BE2C (cell line): ENCODE data around the gene A3GALT2.

Experiments used
- DNase-seq: peaks from one replicate; pipeline ENCODE4 v3.0.0-alpha.2; 2020
- H3K27me3 ChIP-seq: fragments of 250-450 bp; sonication (Bioruptor Pico); 2 replicates; pipeline ENCODE4 v1.5.1; 2020; ENCODE audit warnings: mild to moderate bottlenecking
- H3K36me3 ChIP-seq: fragments of 250-450 bp; sonication (Bioruptor Pico); 2 replicates; pipeline ENCODE4 v1.5.1; 2020; ENCODE audit warnings: mild to moderate bottlenecking
- H3K4me1 ChIP-seq: fragments of 250-450 bp; sonication (Bioruptor Pico); 2 replicates; pipeline ENCODE4 v1.5.1; 2020
- H3K4me3 ChIP-seq: 2 replicates; pipeline ENCODE4 v1.5.1; 2011; ENCODE audit warnings: low read depth, low read length
- H3K9me3 ChIP-seq: fragments of 250-450 bp; sonication (Bioruptor Pico); 2 replicates; pipeline ENCODE4 v1.5.1; 2020
- CTCF ChIP-seq: IDR thresholded peaks from 2 replicates; pipeline ENCODE4 v1.5.1; 2012; ENCODE audit warnings: mild to moderate bottlenecking, low read depth, low read length

A3GALT2 gene

GRCh38 chr1:33260439-33260838 lies 60.5 kb downstream of the A3GALT2 start:
- Histone ChIP-seq H3K27me3 (no peaks in the 10 kb centered on the region), H3K4me1 (no peaks in the 10 kb centered on the region; the same call in 1 of the 2 replicates), H3K9me3 (no peaks in the 10 kb centered on the region), H3K36me3 (no peaks in the 10 kb centered on the region), H3K4me3 (no peak overlapping the region)
- DNase-seq = no peak
- no peak for TF ChIP-seq CTCF

- no peak overlapping the region for H3K4me3 ChIP-seq
- TF ChIP-seq CTCF = no peak
- H3K4me1 ChIP-seq = no peaks in the 10 kb centered on the region; the same call in 1 of the 2 replicates
- H3K9me3 ChIP-seq = no peaks in the 10 kb centered on the region
- no peaks in the 10 kb centered on the region for H3K36me3 ChIP-seq
- no peaks in the 10 kb centered on the region for H3K27me3 ChIP-seq
- no peak for DNase-seq
Measured at GRCh38 chr1:33259879-33260278, 61.0 kb downstream of the A3GALT2 start.

- H3K4me3 ChIP-seq = no peak overlapping the region
- H3K9me3 ChIP-seq = no peaks in the 10 kb centered on the region
- no peak for DNase-seq
- TF ChIP-seq CTCF = no peak
- H3K36me3 ChIP-seq = no peaks in the 10 kb centered on the region
- H3K4me1 ChIP-seq = no peaks in the 10 kb centered on the region; the same call in 1 of the 2 replicates
- no peaks in the 10 kb centered on the region for H3K27me3 ChIP-seq
Measured at GRCh38 chr1:33258788-33259274, 62.1 kb downstream of the A3GALT2 start.

- no peak for DNase-seq
- no peak for TF ChIP-seq CTCF
- Histone ChIP-seq H3K9me3 (no peaks in the 10 kb centered on the region), H3K36me3 (no peaks in the 10 kb centered on the region), H3K4me3 (peak overlapping the region; percentile 72), H3K4me1 (no peaks in the 10 kb centered on the region; the same call in 1 of the 2 replicates), H3K27me3 (no peaks in the 10 kb centered on the region)
Measured at GRCh38 chr1:33257772-33258712, 62.9 kb downstream of the A3GALT2 start.

GRCh38 chr1:33257207-33257771 lies 63.6 kb downstream of the A3GALT2 start:
- DNase-seq = no peak
- no peaks in the 10 kb centered on the region for H3K27me3 ChIP-seq
- H3K4me3 ChIP-seq = peak overlapping the region; percentile 72
- no peak for TF ChIP-seq CTCF
- H3K9me3 ChIP-seq = no peaks in the 10 kb centered on the region
- no peaks in the 10 kb centered on the region; the same call in 1 of the 2 replicates for H3K4me1 ChIP-seq
- H3K36me3 ChIP-seq = no peaks in the 10 kb centered on the region
